Esophagus muscularis mucosa (tissue), 4 donors: Measurements from ENCODE around the gene SH3BP4. TPM values are rescaled to one million over a fixed set of nuclear protein-coding genes. Genes with fewer than 3 reads are reported as not detected.

Experiments
- DNase-seq: peaks from one replicate; pipeline ENCODE4 v3.0.0-alpha.2; 2017; ENCODE audit errors: extremely low spot score
- H3K27ac ChIP-seq, 4 donors: fragments of 200-600 bp; sonication (generic); replicated peaks in 1 of 4; 1 replicate in 3 of 4; 2 replicates in 1 of 4; pipeline ENCODE4 v1.5.1; 2016 to 2019; ENCODE audit warnings: mild to moderate bottlenecking in 1 of 4
- H3K27me3 ChIP-seq, 4 donors: fragments of 200-600 bp; sonication (generic); one replicate each; pipeline versions ENCODE4 v1.5.1 to v1.6.0; 2016 to 2019
- H3K36me3 ChIP-seq, 4 donors: fragments of 200-600 bp; sonication (generic); one replicate each; pipeline ENCODE4 v1.5.1; 2016 to 2019
- H3K4me1 ChIP-seq, 4 donors: fragments of 200-600 bp; sonication (generic); one replicate each; pipeline ENCODE4 v1.5.1; 2016 to 2019
- H3K4me3 ChIP-seq, 4 donors: fragments of 200-600 bp; sonication (generic); 1 replicate in 2 of 4; 2 replicates in 2 of 4; pipeline ENCODE4 v1.5.1; 2016 to 2019; ENCODE audit warnings: mild to moderate bottlenecking in 4 of 4, moderate library complexity in 1 of 4
- H3K9me3 ChIP-seq, 4 donors: fragments of 200-600 bp; sonication (generic); 1 replicate in 3 of 4; 2 replicates in 1 of 4; pipeline ENCODE4 v1.5.1; 2016 to 2019
- EP300 ChIP-seq: sonication (generic); formaldehyde crosslinking; IDR thresholded peaks from one replicate; pipeline ENCODE4 v1.6.1; 2017; ENCODE audit warnings: antibody characterized with exemption
- POLR2A ChIP-seq: fragments of 450-650 bp; IDR thresholded peaks from one replicate; pipeline ENCODE4 v1.6.1; 2017; ENCODE audit warnings: antibody characterized with exemption, moderate library complexity, mild to moderate bottlenecking, low read depth
- POLR2AphosphoS5 ChIP-seq, 2 donors: sonication (generic); formaldehyde crosslinking; IDR thresholded peaks; one replicate each; pipeline ENCODE4 v1.6.1; 2017; ENCODE audit warnings: antibody characterized with exemption in 2 of 2
- WGBS: methylation state at CpG from one replicate; pipeline ENCODE4 v1.1.5; 2018; 5-methylcytosine and 5-hydroxymethylcytosine counted together
- intact Hi-C: fragments of 100-400 bp; cut with DNase I; formaldehyde crosslinking; loops from one replicate; pipeline ENCODE4 v1.15.1; 2023
- total RNA-seq, 4 donors: library from RNA; depleted of rRNA; stranded (reverse); fragments of >200 nt; gene quantifications; one replicate each; pipeline versions ENCODE4 v1.1.0 to v1.2.1, GENCODE V29; 2016
- TF ChIP-seq, protein P1 (sequence below), 3 experiments: fragments of 200-600 bp in 2 of 3; fragments of 450-650 bp in 1 of 3; sonication (generic) in 2 of 3; IDR thresholded peaks; one replicate each; pipeline ENCODE4 v1.5.1; 2017 to 2019; ENCODE audit warnings: antibody characterized with exemption in 3 of 3, mild to moderate bottlenecking in 2 of 3, moderate library complexity in 1 of 3

Gene SH3BP4
- total RNA-seq, 4 donors from 2014 or later = 25.3 to 63.1 (median 48.4) TPM

- no peak for TF ChIP-seq EP300
- TF ChIP-seq, protein P1, sequence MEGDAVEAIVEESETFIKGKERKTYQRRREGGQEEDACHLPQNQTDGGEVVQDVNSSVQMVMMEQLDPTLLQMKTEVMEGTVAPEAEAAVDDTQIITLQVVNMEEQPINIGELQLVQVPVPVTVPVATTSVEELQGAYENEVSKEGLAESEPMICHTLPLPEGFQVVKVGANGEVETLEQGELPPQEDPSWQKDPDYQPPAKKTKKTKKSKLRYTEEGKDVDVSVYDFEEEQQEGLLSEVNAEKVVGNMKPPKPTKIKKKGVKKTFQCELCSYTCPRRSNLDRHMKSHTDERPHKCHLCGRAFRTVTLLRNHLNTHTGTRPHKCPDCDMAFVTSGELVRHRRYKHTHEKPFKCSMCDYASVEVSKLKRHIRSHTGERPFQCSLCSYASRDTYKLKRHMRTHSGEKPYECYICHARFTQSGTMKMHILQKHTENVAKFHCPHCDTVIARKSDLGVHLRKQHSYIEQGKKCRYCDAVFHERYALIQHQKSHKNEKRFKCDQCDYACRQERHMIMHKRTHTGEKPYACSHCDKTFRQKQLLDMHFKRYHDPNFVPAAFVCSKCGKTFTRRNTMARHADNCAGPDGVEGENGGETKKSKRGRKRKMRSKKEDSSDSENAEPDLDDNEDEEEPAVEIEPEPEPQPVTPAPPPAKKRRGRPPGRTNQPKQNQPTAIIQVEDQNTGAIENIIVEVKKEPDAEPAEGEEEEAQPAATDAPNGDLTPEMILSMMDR (IDR thresholded peaks at IDR 0.05) = no peak
- TF ChIP-seq POLR2AphosphoS5 (IDR thresholded peaks at IDR 0.05) = no peak
- TF ChIP-seq POLR2A = no peak
- 92% methylated on average over 4 of the region's 4 CpGs for WGBS
Measured at GRCh38 chr2:235028646-235029045, 76.8 kb downstream of the SH3BP4 start.

DNA sequence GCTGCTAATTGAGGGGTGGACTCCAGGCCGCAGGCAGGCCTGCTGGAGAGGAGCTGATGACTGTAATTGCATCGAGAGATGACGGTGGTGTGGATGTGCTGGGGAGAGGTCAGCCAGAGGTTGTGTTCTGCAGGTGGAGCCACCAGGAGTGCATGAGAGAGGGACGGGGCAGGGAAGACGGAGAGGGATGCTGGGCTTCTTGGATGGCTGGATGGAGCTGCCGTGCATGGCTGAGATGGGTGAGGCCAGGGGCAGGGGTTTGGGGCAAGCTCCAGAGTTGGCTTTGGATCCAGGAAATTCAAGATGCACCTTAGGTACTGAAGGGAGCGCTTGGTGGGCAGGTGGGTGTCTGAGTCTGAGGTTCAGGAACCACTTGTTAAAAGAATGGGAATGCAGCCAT, 77.2 kb downstream of the SH3BP4 start:
- TF ChIP-seq, protein P1 (IDR thresholded peaks at IDR 0.05) = no peak
- TF ChIP-seq POLR2AphosphoS5 (IDR thresholded peaks at IDR 0.05) (no peak), POLR2A (no peak), EP300 (no peak)
- no peaks in the 10 kb centered on the region for H3K27me3 ChIP-seq
- H3K27ac ChIP-seq = no peak overlapping the region
- H3K4me3 ChIP-seq = no peak overlapping the region
- no peak for DNase-seq
- H3K4me1 ChIP-seq = peaks cover 23 to 47% (median 40%) of the 10 kb centered on the region in 4 donors
- intact Hi-C loops = no loop called here
- no peaks in the 10 kb centered on the region for H3K9me3 ChIP-seq
- WGBS = 92% methylated on average over 7 of the region's 7 CpGs
- H3K36me3 ChIP-seq = no peaks in the 10 kb centered on the region

More at GRCh38 chr2:235028646-235029045, 76.8 kb downstream of the SH3BP4 start:
- Histone ChIP-seq H3K27me3 (no peaks in the 10 kb centered on the region), H3K36me3 (no peaks in the 10 kb centered on the region), H3K4me3 (no peak overlapping the region), H3K27ac (no peak overlapping the region), H3K4me1 (peaks cover 23 to 47% (median 40%) of the 10 kb centered on the region in 4 donors), H3K9me3 (no peaks in the 10 kb centered on the region)
- intact Hi-C loops = no loop called here
- no peak for DNase-seq

- peaks cover 15 to 46% (median 40%) of the 10 kb centered on the region in 4 donors for H3K4me1 ChIP-seq
- H3K27ac ChIP-seq = no peak overlapping the region
- no peaks in the 10 kb centered on the region for H3K9me3 ChIP-seq
- no peak for DNase-seq
- 77% methylated on average over 10 of the region's 10 CpGs for WGBS
- no peak overlapping the region for H3K4me3 ChIP-seq
- TF ChIP-seq, protein P1 (IDR thresholded peaks at IDR 0.05) = no peak
- TF ChIP-seq POLR2AphosphoS5 (IDR thresholded peaks at IDR 0.05) (no peak), POLR2A (no peak), EP300 (no peak)
- peaks cover 0 to under 1% (median 0%) of the 10 kb centered on the region in 4 donors for H3K36me3 ChIP-seq
- H3K27me3 ChIP-seq = no peaks in the 10 kb centered on the region
- intact Hi-C loops = no loop called here
Measured at GRCh38 chr2:235030126-235030525, 78.3 kb downstream of the SH3BP4 start.

- Histone ChIP-seq H3K4me3 (no peak overlapping the region), H3K27ac (no peak overlapping the region), H3K4me1 (peaks cover 14 to 38% (median 33%) of the 10 kb centered on the region in 4 donors), H3K36me3 (peaks cover 0 to 7% (median 5%) of the 10 kb centered on the region in 4 donors), H3K9me3 (no peaks in the 10 kb centered on the region), H3K27me3 (no peaks in the 10 kb centered on the region)
- 71% methylated on average over 4 of the region's 4 CpGs for WGBS
- intact Hi-C loops = no loop called here
- TF ChIP-seq, protein P1 (IDR thresholded peaks at IDR 0.05) = no peak
- TF ChIP-seq POLR2A = no peak
- TF ChIP-seq POLR2AphosphoS5 (IDR thresholded peaks at IDR 0.05) = no peak
- TF ChIP-seq EP300 = no peak
- no peak for DNase-seq
Measured at GRCh38 chr2:235030936-235031335, 79.1 kb downstream of the SH3BP4 start.
